Measurements from ENCODE around the gene CD27. TPM values are rescaled to one million over a fixed set of nuclear protein-coding genes. Genes with fewer than 3 reads are reported as not detected.

Gene CD27
- total and polyA plus RNA-seq, 2 of the 8 experiments (the other 6 are each of a cell fraction or from before 2014, with no cell fraction given), result 0.28 to 0.39 TPM

DNA sequence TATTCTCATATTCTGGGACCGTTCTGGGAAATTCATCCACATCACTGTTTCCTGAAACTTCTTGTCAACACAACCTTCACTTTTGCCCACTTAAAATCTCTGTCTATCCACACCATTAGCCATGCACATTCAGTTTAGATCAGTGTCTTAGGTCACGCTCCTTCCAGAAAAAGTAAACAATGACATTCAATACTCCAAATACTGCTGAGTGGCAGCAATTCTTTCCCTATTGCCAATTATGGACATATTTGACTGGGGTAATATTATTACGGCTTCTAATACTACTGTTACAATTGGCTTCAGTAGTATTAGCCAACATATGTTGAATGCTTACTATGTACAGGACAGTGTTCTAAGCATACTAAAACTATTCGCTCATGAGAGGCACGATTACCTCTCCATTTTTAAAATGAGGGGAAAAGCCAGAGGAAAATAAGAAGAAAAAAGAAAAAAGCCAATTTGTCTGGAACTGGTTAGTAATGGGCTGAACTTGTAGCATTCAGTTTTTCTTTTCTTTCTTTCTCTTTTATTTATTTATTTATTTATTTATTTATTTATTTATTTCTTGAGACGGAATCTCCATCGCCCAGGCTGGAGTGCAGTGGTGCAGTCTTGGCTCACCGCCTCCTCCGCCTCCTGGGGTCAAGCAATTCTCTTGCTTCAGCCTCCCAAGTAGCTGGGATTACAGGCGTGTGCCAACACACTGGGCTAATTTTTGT, 37.4 kb upstream of the CD27 start:
- Histone ChIP-seq H3K4me1 (replicated peaks in 1 of 4; ENCODE audit: control insufficient read depth in 3 of 4, insufficient read depth in 4 of 4, low read length in 3 of 4) (no peaks in the 10 kb centered on the region), H2AFZ (ENCODE audit: low read length) (no peak overlapping the region), H2AK5ac (ENCODE audit: low read depth, low read length) (no peak overlapping the region), H3K9ac (replicated peaks in 1 of 4; ENCODE audit: extremely low read depth in 1 of 4, low read depth in 3 of 4, low read length in 3 of 4) (no peak overlapping the region), H2BK120ac (replicated peaks; ENCODE audit: low read depth, low read length) (no peak overlapping the region), H4K20me1 (replicated peaks in 1 of 2; ENCODE audit: control insufficient read depth in 1 of 2, insufficient read depth in 2 of 2, low read length in 2 of 2) (no peaks in the 10 kb centered on the region), H3K4me3 (ENCODE audit: extremely low read depth in 1 of 4, insufficient read depth in 2 of 4, low read depth in 3 of 4, low read length in 4 of 4) (no peak overlapping the region), H3K36me3 (ENCODE audit: control insufficient read depth in 2 of 4, insufficient read depth in 4 of 4, low read length in 3 of 4) (no peaks in the 10 kb centered on the region), H3K9me3 (ENCODE audit: insufficient read depth in 2 of 2, low read depth in 1 of 2, low read length in 1 of 2) (no peaks in the 10 kb centered on the region), H3K56ac (replicated peaks; ENCODE audit: insufficient read length, low read depth, low read length) (no peak overlapping the region), H3K4ac (replicated peaks; ENCODE audit: insufficient read length, low read depth, low read length) (no peak overlapping the region), H4K91ac (replicated peaks; ENCODE audit: insufficient read length, low read length) (no peak overlapping the region), H3K23me2 (ENCODE audit: low read depth, low read length) (no peaks in the 10 kb centered on the region), H4K8ac (ENCODE audit: extremely low read depth, insufficient read depth, low read length) (no peak overlapping the region), H3K18ac (ENCODE audit: extremely low read depth, low read length) (no peak overlapping the region), H3K27ac (ENCODE audit: low read depth, low read length) (no peak overlapping the region), H2BK12ac (ENCODE audit: low read depth, low read length) (no peak overlapping the region), H4K5ac (ENCODE audit: insufficient read length, low read depth, low read length) (no peak overlapping the region), H2BK5ac (ENCODE audit: low read depth, low read length) (no peak overlapping the region), H3K79me1 (ENCODE audit: low read depth, low read length) (no peaks in the 10 kb centered on the region), H3K14ac (ENCODE audit: insufficient read length) (no peak overlapping the region), H2BK15ac (ENCODE audit: low read length) (no peak overlapping the region), H3K23ac (ENCODE audit: insufficient read length) (no peak overlapping the region), H2BK20ac (ENCODE audit: low read length) (no peak overlapping the region), H3K27me3 (replicated peaks in 1 of 4; ENCODE audit: control insufficient read depth in 3 of 4, extremely low read depth in 1 of 4, insufficient read depth in 3 of 4, low read length in 3 of 4) (no peaks in the 10 kb centered on the region), H3K4me2 (ENCODE audit: insufficient read depth in 1 of 2, low read depth in 2 of 2, low read length in 2 of 2) (no peak overlapping the region), H3K79me2 (ENCODE audit: control insufficient read depth in 1 of 2, insufficient read depth in 2 of 2, low read length in 2 of 2) (no peaks in the 10 kb centered on the region)
- FAIRE-seq, result no peak
- ChIA-PET POLR2A (ENCODE audit: partially characterized antibody) (interaction anchor here (1.0 to 1.7 kb wide), 2 partner anchors 24 to 128 kb away, joined by 3 read pairs; partner anchors contain the start of gene LTBR), CTCF (ENCODE audit: partially characterized antibody) (no interaction called here)
- 92% methylated on average over 10 of the region's 10 CpGs; no CpG with 5 or more reads in 1 of the 2 experiments for WGBS, 2 experiments (ENCODE audit: extremely low coverage in 1 of 2, insufficient coverage in 1 of 2, insufficient read length in 1 of 2, insufficient replicate concordance in 2 of 2, low coverage in 1 of 2, low lambda C conversion rate in 2 of 2, missing lambda C conversion rate in 1 of 2)
- DNase-seq (ENCODE audit: low read depth in 1 of 2, low spot score in 2 of 2), result no peak
- no peak for TF ChIP-seq BACH1 (IDR thresholded peaks at IDR 0.05; ENCODE audit: low read length)
- TF ChIP-seq KDM1A (IDR thresholded peaks at IDR 0.05; ENCODE audit: borderline replicate concordance, low read length), result no peak
- no peak for TF ChIP-seq POLR2A (IDR thresholded peaks at IDR 0.05; ENCODE audit: control extremely low read depth in 1 of 2, low read depth in 2 of 2, low read length in 2 of 2)
- no peak for TF ChIP-seq EZH2 (IDR thresholded peaks at IDR 0.05; ENCODE audit: low read depth, low read length, severe bottlenecking)
- TF ChIP-seq, protein P1, sequence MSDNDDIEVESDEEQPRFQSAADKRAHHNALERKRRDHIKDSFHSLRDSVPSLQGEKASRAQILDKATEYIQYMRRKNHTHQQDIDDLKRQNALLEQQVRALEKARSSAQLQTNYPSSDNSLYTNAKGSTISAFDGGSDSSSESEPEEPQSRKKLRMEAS (IDR thresholded peaks at IDR 0.05), result no peak
- no peak for TF ChIP-seq CTBP2 (IDR thresholded peaks at IDR 0.05; ENCODE audit: borderline replicate concordance, insufficient read depth, insufficient read length, low read length)
- TF ChIP-seq TAF1 (IDR thresholded peaks at IDR 0.05; ENCODE audit: low read depth, low read length), result no peak
